DMS114 treated with DMSO at 0.1 percent for 48 hours (cell line): Measurements from ENCODE around the gene RAB3A.
A peak's percentile ranks its signal among the peaks of the same experiment; 100 is the strongest.
"Not testable (repeated sequence)": the region's sequence is repeated elsewhere in the genome, so short reads cannot be mapped to it uniquely, and the experiment has no call there.

ENCODE experiments used
- DNase-seq: peaks from one replicate; lab custom pipeline; 2025; ENCODE audit not compliant: unreplicated experiment; lab: John Stamatoyannopoulos, UW

Gene RAB3A

GRCh38 chr19:18171605-18172327, 32.1 kb downstream of the RAB3A start:
- no peak for DNase-seq

GRCh38 chr19:18170714-18171255, 33.1 kb downstream of the RAB3A start:
- DNase-seq = no peak

GRCh38 chr19:18168673-18169381, 35.0 kb downstream of the RAB3A start:
- DNase-seq = no peak

- peak; percentile 26 for DNase-seq
Measured at GRCh38 chr19:18167975-18168645, 35.7 kb downstream of the RAB3A start.

GRCh38 chr19:18167011-18167410, 36.8 kb downstream of the RAB3A start:
- DNase-seq = no peak

GRCh38 chr19:18165794-18166544, 37.9 kb downstream of the RAB3A start:
- DNase-seq = no peak

GRCh38 chr19:18164072-18164471, 39.8 kb downstream of the RAB3A start:
- no peak for DNase-seq

- no peak for DNase-seq
Measured at GRCh38 chr19:18161636-18162002, 42.2 kb downstream of the RAB3A start.

GRCh38 chr19:18160971-18161635, 42.7 kb downstream of the RAB3A start:
- no peak for DNase-seq

GRCh38 chr19:18160493-18160970, 43.3 kb downstream of the RAB3A start:
- no peak for DNase-seq

GRCh38 chr19:18159810-18160209, 44.0 kb downstream of the RAB3A start:
- no peak for DNase-seq

- not testable (repeated sequence) for DNase-seq
Measured at GRCh38 chr19:18159059-18159616, 44.7 kb downstream of the RAB3A start.

- no peak for DNase-seq
Measured at GRCh38 chr19:18158467-18158866, 45.4 kb downstream of the RAB3A start.

- DNase-seq = no peak
Measured at GRCh38 chr19:18157465-18158063, 46.3 kb downstream of the RAB3A start.

- DNase-seq = no peak
Measured at GRCh38 chr19:18156841-18157464, 46.9 kb downstream of the RAB3A start.

- DNase-seq = no peak
Measured at GRCh38 chr19:18156268-18156667, 47.6 kb downstream of the RAB3A start.

GRCh38 chr19:18155095-18156087, 48.5 kb downstream of the RAB3A start:
- no peak for DNase-seq

- DNase-seq = no peak
Measured at GRCh38 chr19:18153556-18154134, 50.2 kb downstream of the RAB3A start.
